ENCODE measurements around the gene MLF2.

- TF ChIP-seq CTCF (IDR thresholded peaks at IDR 0.05) (no peak), POLR2A (IDR thresholded peaks at IDR 0.05) (no peak)
These were observed 31.4 kb upstream of the MLF2 start for GRCh38 chr12:6784296-6784695.
